Mesodermal cell (in vitro differentiated cells): ENCODE results near the gene BBS9.

Experiments
- H3K27ac ChIP-seq: 2 replicates; pipeline ENCODE4 v1.7.0; 2013; ENCODE audit warnings: mild to moderate bottlenecking, low read depth, low read length, moderate library complexity; ENCODE audit not compliant: severe bottlenecking
- H3K36me3 ChIP-seq: 2 replicates; pipeline ENCODE4 v1.7.1; 2013; ENCODE audit warnings: mild to moderate bottlenecking, low read length, moderate library complexity; ENCODE audit not compliant: control insufficient read depth, insufficient read depth
- H3K4me1 ChIP-seq: one replicate; pipeline ENCODE4 v1.7.1; 2013; ENCODE audit warnings: mild to moderate bottlenecking, low read length; ENCODE audit not compliant: insufficient read depth, control insufficient read depth, poor library complexity, severe bottlenecking
- H3K4me3 ChIP-seq: 2 replicates; pipeline ENCODE4 v1.7.0; 2013; ENCODE audit warnings: low read length, control low read depth, mild to moderate bottlenecking; ENCODE audit not compliant: insufficient read depth, poor library complexity, severe bottlenecking; ENCODE audit errors: extremely low read depth
- H3K9me3 ChIP-seq: 2 replicates; pipeline ENCODE4 v1.7.1; 2013; ENCODE audit warnings: mild to moderate bottlenecking, low read length, moderate library complexity; ENCODE audit not compliant: control insufficient read depth
- WGBS, 2 experiments: methylation state at CpG; one replicate each; pipeline ENCODE4 v1.1.5; 2013; ENCODE audit warnings: missing lambda C conversion rate in 2 of 2; ENCODE audit not compliant: insufficient coverage in 2 of 2; 5-methylcytosine and 5-hydroxymethylcytosine counted together

Gene BBS9

GRCh38 chr7:33425395-33425794 is 296.0 kb downstream of the BBS9 start:
- H3K4me3 ChIP-seq = no peak overlapping the region
- no peaks in the 10 kb centered on the region for H3K36me3 ChIP-seq
- 96 to 97% methylated on average over 3 to 5 of the region's 5 CpGs for WGBS, 2 experiments
- no peaks in the 10 kb centered on the region for H3K9me3 ChIP-seq
- no peak overlapping the region for H3K27ac ChIP-seq
- no peaks in the 10 kb centered on the region for H3K4me1 ChIP-seq

DNA sequence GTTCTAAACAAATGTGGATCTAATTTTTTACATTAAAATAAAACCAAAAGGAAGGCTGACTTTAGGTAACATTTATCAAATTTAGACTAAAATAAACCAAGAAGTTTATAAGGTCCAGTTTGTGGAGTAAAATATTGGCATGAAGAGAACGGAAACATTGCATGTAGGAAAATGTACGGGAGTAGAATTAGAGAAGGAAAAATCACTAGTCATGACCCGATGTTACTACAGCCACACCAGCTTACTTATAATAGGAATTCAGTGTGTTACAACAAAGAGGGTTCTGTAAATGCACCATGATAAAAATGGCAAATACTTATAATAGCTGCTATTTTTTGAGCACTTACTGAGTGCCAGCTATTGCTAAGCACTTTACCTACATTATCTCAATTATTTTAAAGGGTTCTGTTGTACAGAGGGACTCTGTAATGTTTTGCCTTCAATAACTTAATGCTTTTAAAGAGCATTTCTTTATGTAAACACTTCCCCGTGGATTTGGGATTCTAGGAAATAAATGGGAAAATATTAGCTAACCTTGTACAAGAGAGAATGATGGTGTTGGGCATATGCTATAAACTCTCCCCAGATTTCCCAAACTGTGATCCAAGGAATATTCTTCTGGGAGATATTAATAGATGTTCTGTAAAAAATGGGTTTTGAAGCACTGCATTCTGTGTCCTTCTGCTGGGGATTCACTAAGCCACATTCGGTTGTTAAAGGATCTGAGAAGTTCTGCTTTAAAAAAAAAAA is 296.7 kb downstream of the BBS9 start:
- H3K27ac ChIP-seq = no peak overlapping the region
- H3K4me1 ChIP-seq = no peaks in the 10 kb centered on the region
- no peaks in the 10 kb centered on the region for H3K9me3 ChIP-seq
- WGBS, 2 experiments = 80 to 82% methylated on average over 1 to 2 of the region's 5 CpGs
- no peak overlapping the region for H3K4me3 ChIP-seq
- H3K36me3 ChIP-seq = no peaks in the 10 kb centered on the region

- H3K27ac ChIP-seq = no peak overlapping the region
- H3K9me3 ChIP-seq = no peaks in the 10 kb centered on the region
Observed at GRCh38 chr7:33428415-33428814, 299.1 kb downstream of the BBS9 start.

GRCh38 chr7:33431543-33431942 is 302.2 kb downstream of the BBS9 start:
- Histone ChIP-seq H3K9me3 (no peaks in the 10 kb centered on the region), H3K36me3 (no peaks in the 10 kb centered on the region), H3K4me1 (no peaks in the 10 kb centered on the region), H3K27ac (no peak overlapping the region), H3K4me3 (no peak overlapping the region)
- 80 to 100% methylated on average over 1 of the region's 2 CpGs for WGBS, 2 experiments

More at GRCh38 chr7:33428415-33428814, 299.1 kb downstream of the BBS9 start:
- Histone ChIP-seq H3K36me3 (no peaks in the 10 kb centered on the region), H3K4me1 (no peaks in the 10 kb centered on the region), H3K4me3 (no peak overlapping the region)

GRCh38 chr7:33432821-33433220 is 303.5 kb downstream of the BBS9 start:
- Histone ChIP-seq H3K9me3 (no peaks in the 10 kb centered on the region), H3K36me3 (no peaks in the 10 kb centered on the region), H3K27ac (no peak overlapping the region), H3K4me1 (no peaks in the 10 kb centered on the region), H3K4me3 (no peak overlapping the region)
- WGBS, 2 experiments = 89% methylated on average over 1 of the region's 1 CpG; no CpG with 5 or more reads in 1 of the 2 experiments

- H3K4me3 ChIP-seq = no peak overlapping the region
- WGBS, 2 experiments = 100% methylated on average over 1 of the region's 2 CpGs; no CpG with 5 or more reads in 1 of the 2 experiments
- no peaks in the 10 kb centered on the region for H3K36me3 ChIP-seq
- no peaks in the 10 kb centered on the region for H3K4me1 ChIP-seq
- H3K9me3 ChIP-seq = no peaks in the 10 kb centered on the region
- H3K27ac ChIP-seq = no peak overlapping the region
Observed at GRCh38 chr7:33433357-33433756, 304.0 kb downstream of the BBS9 start.

- Histone ChIP-seq H3K9me3 (no peaks in the 10 kb centered on the region), H3K36me3 (no peaks in the 10 kb centered on the region), H3K4me3 (no peak overlapping the region), H3K4me1 (no peaks in the 10 kb centered on the region), H3K27ac (no peak overlapping the region)
- WGBS, 2 experiments = 84 to 100% methylated on average over 1 to 4 of the region's 4 CpGs
Observed at GRCh38 chr7:33444511-33444910, 315.1 kb downstream of the BBS9 start.

DNA sequence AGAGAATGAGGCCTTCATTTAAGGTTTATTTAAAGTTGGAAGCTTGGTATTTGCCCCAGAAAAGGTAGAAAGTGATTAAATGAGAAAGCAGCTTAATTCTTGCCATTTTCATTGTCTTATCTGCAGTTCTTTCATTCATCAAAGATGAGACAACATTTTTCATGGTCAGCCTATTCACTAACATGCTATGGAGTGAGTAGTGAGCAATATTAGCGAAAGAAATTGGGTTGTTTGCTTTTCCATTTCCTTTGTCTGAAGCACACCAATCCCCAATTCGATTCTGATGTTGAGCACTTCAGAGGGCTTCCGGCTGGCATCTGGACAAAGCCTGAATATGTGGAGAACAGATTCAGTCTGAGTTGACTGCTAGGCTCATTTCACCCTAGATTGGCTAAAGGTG is 317.2 kb downstream of the BBS9 start:
- no peak overlapping the region for H3K27ac ChIP-seq
- H3K9me3 ChIP-seq = no peaks in the 10 kb centered on the region
- no peaks in the 10 kb centered on the region for H3K36me3 ChIP-seq
- no peak overlapping the region for H3K4me3 ChIP-seq
- no peaks in the 10 kb centered on the region for H3K4me1 ChIP-seq
- WGBS, 2 experiments = 94 to 100% methylated on average over 1 to 2 of the region's 3 CpGs

- H3K36me3 ChIP-seq = no peaks in the 10 kb centered on the region
- H3K4me3 ChIP-seq = no peak overlapping the region
- H3K4me1 ChIP-seq = no peaks in the 10 kb centered on the region
- H3K9me3 ChIP-seq = no peaks in the 10 kb centered on the region
- 87 to 94% methylated on average over 4 of the region's 6 CpGs for WGBS, 2 experiments
- H3K27ac ChIP-seq = no peak overlapping the region
Observed at GRCh38 chr7:33448035-33448434, 318.7 kb downstream of the BBS9 start.

DNA sequence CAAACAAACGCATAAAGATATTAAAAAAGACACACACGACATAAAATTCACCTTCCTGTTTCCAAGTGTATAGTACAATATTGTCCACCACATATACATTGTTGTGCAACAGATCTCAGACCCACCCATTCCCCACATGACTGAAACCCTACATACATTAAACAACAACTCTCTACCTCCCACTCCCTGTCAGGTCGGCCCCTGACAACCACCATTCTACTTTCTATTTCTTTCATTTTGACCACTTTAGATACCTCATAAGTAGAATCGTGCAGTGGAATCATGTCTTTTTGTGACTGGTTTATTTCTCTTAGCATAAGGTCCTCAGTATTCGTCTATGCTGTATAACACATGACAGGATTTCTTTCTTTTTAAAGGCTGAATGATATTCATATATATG is 320.5 kb downstream of the BBS9 start:
- Histone ChIP-seq H3K9me3 (no peaks in the 10 kb centered on the region), H3K27ac (no peak overlapping the region), H3K36me3 (no peaks in the 10 kb centered on the region), H3K4me1 (no peaks in the 10 kb centered on the region), H3K4me3 (no peak overlapping the region)
- 93 to 97% methylated on average over 3 of the region's 5 CpGs for WGBS, 2 experiments

GRCh38 chr7:33452805-33453502 is 323.6 kb downstream of the BBS9 start:
- Histone ChIP-seq H3K9me3 (no peaks in the 10 kb centered on the region), H3K4me3 (no peak overlapping the region), H3K4me1 (no peaks in the 10 kb centered on the region), H3K36me3 (no peaks in the 10 kb centered on the region), H3K27ac (no peak overlapping the region)
- no CpG with 5 or more reads among the region's 1 CpG for WGBS, 2 experiments
